ENCODE results near the gene CPLX4. TPM values are rescaled to one million over a fixed set of nuclear protein-coding genes. Genes with fewer than 3 reads are reported as not detected.

CPLX4 gene
- total and polyA plus RNA-seq, 2 donors (not counting 3 experiments of a cell fraction or from before 2014, with no cell fraction given), result not detected

DNA sequence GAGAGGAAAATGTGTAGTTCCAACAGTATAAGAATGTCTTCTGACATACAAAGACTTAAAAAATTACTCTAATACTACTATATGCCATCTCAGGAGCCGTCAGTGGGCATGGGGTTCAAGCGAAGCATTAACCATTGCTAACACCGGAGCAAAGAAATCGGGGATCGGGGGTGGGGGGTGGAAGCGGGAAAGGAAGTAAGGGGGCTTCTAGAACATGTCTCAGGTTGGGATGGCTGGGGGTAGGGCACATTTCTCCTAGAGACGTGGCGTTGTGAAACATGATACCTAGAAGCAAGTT is 39.9 kb upstream of the CPLX4 start:
- TF ChIP-seq POLR2AphosphoS5 (IDR thresholded peaks at IDR 0.05; ENCODE audit: insufficient read depth, low read depth, low read length) (no peak), MYC (IDR thresholded peaks at IDR 0.05; ENCODE audit: low read depth, low read length) (no peak), EZH2 (IDR thresholded peaks at IDR 0.05; ENCODE audit: borderline replicate concordance, low read depth, low read length, severe bottlenecking) (no peak), JUN (IDR thresholded peaks at IDR 0.05; ENCODE audit: borderline replicate concordance, insufficient read depth, insufficient read length, low read depth) (no peak), FOS (IDR thresholded peaks at IDR 0.05; ENCODE audit: borderline replicate concordance, insufficient read depth, low read length) (no peak), GATA2 (IDR thresholded peaks at IDR 0.05; ENCODE audit: insufficient read depth, insufficient read length, low read depth, low read length) (no peak), POLR2A (IDR thresholded peaks at IDR 0.05; ENCODE audit: low read depth, low read length) (no peak)
- TF ChIP-seq, protein P1, sequence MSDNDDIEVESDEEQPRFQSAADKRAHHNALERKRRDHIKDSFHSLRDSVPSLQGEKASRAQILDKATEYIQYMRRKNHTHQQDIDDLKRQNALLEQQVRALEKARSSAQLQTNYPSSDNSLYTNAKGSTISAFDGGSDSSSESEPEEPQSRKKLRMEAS (IDR thresholded peaks at IDR 0.05; ENCODE audit: insufficient read depth, insufficient read length), result no peak
- TF ChIP-seq, protein P2, sequence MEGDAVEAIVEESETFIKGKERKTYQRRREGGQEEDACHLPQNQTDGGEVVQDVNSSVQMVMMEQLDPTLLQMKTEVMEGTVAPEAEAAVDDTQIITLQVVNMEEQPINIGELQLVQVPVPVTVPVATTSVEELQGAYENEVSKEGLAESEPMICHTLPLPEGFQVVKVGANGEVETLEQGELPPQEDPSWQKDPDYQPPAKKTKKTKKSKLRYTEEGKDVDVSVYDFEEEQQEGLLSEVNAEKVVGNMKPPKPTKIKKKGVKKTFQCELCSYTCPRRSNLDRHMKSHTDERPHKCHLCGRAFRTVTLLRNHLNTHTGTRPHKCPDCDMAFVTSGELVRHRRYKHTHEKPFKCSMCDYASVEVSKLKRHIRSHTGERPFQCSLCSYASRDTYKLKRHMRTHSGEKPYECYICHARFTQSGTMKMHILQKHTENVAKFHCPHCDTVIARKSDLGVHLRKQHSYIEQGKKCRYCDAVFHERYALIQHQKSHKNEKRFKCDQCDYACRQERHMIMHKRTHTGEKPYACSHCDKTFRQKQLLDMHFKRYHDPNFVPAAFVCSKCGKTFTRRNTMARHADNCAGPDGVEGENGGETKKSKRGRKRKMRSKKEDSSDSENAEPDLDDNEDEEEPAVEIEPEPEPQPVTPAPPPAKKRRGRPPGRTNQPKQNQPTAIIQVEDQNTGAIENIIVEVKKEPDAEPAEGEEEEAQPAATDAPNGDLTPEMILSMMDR (IDR thresholded peaks at IDR 0.05; ENCODE audit: extremely low read depth in 1 of 2, insufficient read depth in 1 of 2, low read depth in 1 of 2, low read length in 2 of 2), result no peak
- H3K27me3 ChIP-seq (ENCODE audit: control insufficient read depth in 2 of 2, insufficient read depth in 2 of 2, low read length in 2 of 2), result peaks cover 19 to 36% of the 10 kb centered on the region in 2 experiments
- H3K9ac ChIP-seq (replicated peaks; ENCODE audit: extremely low read depth, insufficient read depth, low read length), result peak overlapping the region; percentile 96
- H3K9me1 ChIP-seq (replicated peaks; ENCODE audit: control insufficient read depth, extremely low read depth, insufficient read depth, low read length), result no peaks in the 10 kb centered on the region
- H4K20me1 ChIP-seq (replicated peaks; ENCODE audit: control insufficient read depth, extremely low read depth, insufficient read depth, low read length), result peaks cover 8% of the 10 kb centered on the region
- intact Hi-C loops (cut with micrococcal nuclease) (loop anchor here (2.0 kb wide), 1 partner anchor 220 kb away; the partner anchor contains the start of gene SEC11C), dilution Hi-C loops (cut with MboI; ENCODE audit: extremely low pct_ligation_motif_present, low sequenced_read_pairs) (no loop called here)
- POLR2A ChIA-PET, result no interaction called here
- peak overlapping the region; percentile 73 for H3K27ac ChIP-seq (ENCODE audit: insufficient read depth, low read depth, low read length)
- peak overlapping the region; percentile 100 for H3K4me2 ChIP-seq (ENCODE audit: insufficient read depth, low read length)
- peak overlapping the region; percentile 73 for H2AFZ ChIP-seq (ENCODE audit: low read depth, low read length)
- BruUV-seq (replicated peaks), result no TSS peak
- peak overlapping the region; percentile 88 to 94 (median 89) for H3K4me3 ChIP-seq (replicated peaks in 1 of 3; ENCODE audit: insufficient read depth in 1 of 3, low read depth in 1 of 3, low read length in 3 of 3)
- peak; percentile 67 for DNase-seq (ENCODE audit: low read depth, low spot score)
- H3K36me3 ChIP-seq (ENCODE audit: control insufficient read depth in 2 of 2, extremely low read depth in 1 of 2, insufficient read depth in 2 of 2, low read length in 2 of 2), result peaks cover 6 to 8% of the 10 kb centered on the region in 2 experiments
- no peak for FAIRE-seq
- peaks cover 18% of the 10 kb centered on the region for H3K4me1 ChIP-seq (ENCODE audit: control insufficient read depth, extremely low read depth, insufficient read depth, low read length)
- H3K9me3 ChIP-seq (replicated peaks; ENCODE audit: control insufficient read depth, insufficient read depth, low read length), result no peaks in the 10 kb centered on the region
- peaks cover 38% of the 10 kb centered on the region for H3K79me2 ChIP-seq (ENCODE audit: control insufficient read depth, insufficient read depth, low read length)
- CTCF ChIA-PET, result no interaction called here
